Measurements from ENCODE around the gene TNFAIP8. TPM values are rescaled to one million over a fixed set of nuclear protein-coding genes. Genes with fewer than 3 reads are reported as not detected.

The TNFAIP8 gene
- total RNA-seq, 5 donors from 2014 or later (not counting 1 experiment from before 2014, with no cell fraction given): 128 to 145 (median 135) TPM

- H3K27ac Mint-ChIP-seq: peak overlapping the region; percentile 85 to 91
- Histone ChIP-seq H3K27ac (ENCODE audit: low read length) (no peak overlapping the region), H3K4me3 (ENCODE audit: control insufficient read depth in 1 of 2, extremely low read depth in 1 of 2, low read length in 1 of 2) (no peak overlapping the region), H3K4me1 (ENCODE audit: control insufficient read depth in 1 of 2, extremely low read depth in 1 of 2, insufficient read depth in 2 of 2, low read length in 2 of 2) (peaks cover 32 to 41% of the 10 kb centered on the region in 2 experiments), H3K27me3 (replicated peaks in 1 of 2; ENCODE audit: control insufficient read depth in 2 of 2, extremely low read depth in 1 of 2, insufficient read depth in 2 of 2, low read length in 1 of 2) (no peaks in the 10 kb centered on the region), H3K9me3 (no peaks in the 10 kb centered on the region), H3K36me3 (ENCODE audit: control insufficient read depth in 2 of 2, extremely low read depth in 1 of 2, insufficient read depth in 1 of 2, low read length in 1 of 2) (peaks cover 5 to 12% of the 10 kb centered on the region in 2 donors)
- no peaks in the 10 kb centered on the region for H3K9me3 Mint-ChIP-seq
- ChIA-PET POLR2A (interaction anchor here (0.6 to 1.6 kb wide), 4 partner anchors 9 to 32 kb away, joined by 3 to 7 read pairs (median 4); no protein-coding TSS in a partner anchor), CTCF (interaction anchor here (0.5 to 1.8 kb wide), 4 partner anchors 20 to 55 kb away, joined by 3 to 5 read pairs (median 4); no protein-coding TSS in a partner anchor)
- ATAC-seq (replicated peaks in 1 of 4) (no peak), DNase-seq (no peak)
- no peak overlapping the region for H3K4me3 Mint-ChIP-seq
- no peaks in the 10 kb centered on the region for H3K27me3 Mint-ChIP-seq
- H3K36me3 Mint-ChIP-seq: peaks cover 36% of the 10 kb centered on the region
- no CpG with 5 or more reads among the region's 1 CpG for WGBS (ENCODE audit: insufficient coverage)
- peaks cover 71 to 84% (median 78%) of the 10 kb centered on the region in 3 donors for H3K4me1 Mint-ChIP-seq
These were observed 14.7 kb downstream of the TNFAIP8 start for GRCh38 chr5:119370486-119370885.

GRCh38 chr5:119371146-119371545 lies 15.3 kb downstream of the TNFAIP8 start:
- ChIA-PET POLR2A (interaction anchor here (0.6 to 1.6 kb wide), 3 partner anchors 12 to 49 kb away, joined by 3 to 8 read pairs (median 7); no protein-coding TSS in a partner anchor), CTCF (interaction anchor here (0.5 to 1.8 kb wide), 3 partner anchors 21 to 56 kb away, joined by 3 to 5 read pairs (median 4); no protein-coding TSS in a partner anchor)
- Mint-ChIP-seq H3K4me1 (peaks cover 64 to 79% (median 73%) of the 10 kb centered on the region in 3 donors), H3K27me3 (no peaks in the 10 kb centered on the region), H3K36me3 (peaks cover 33% of the 10 kb centered on the region), H3K27ac (peak overlapping the region; percentile 69 to 74), H3K4me3 (no peak overlapping the region), H3K9me3 (no peaks in the 10 kb centered on the region)
- Histone ChIP-seq H3K9me3 (no peaks in the 10 kb centered on the region), H3K36me3 (ENCODE audit: control insufficient read depth in 2 of 2, extremely low read depth in 1 of 2, insufficient read depth in 1 of 2, low read length in 1 of 2) (peaks cover 3 to 12% of the 10 kb centered on the region in 2 donors), H3K27me3 (replicated peaks in 1 of 2; ENCODE audit: control insufficient read depth in 2 of 2, extremely low read depth in 1 of 2, insufficient read depth in 2 of 2, low read length in 1 of 2) (no peaks in the 10 kb centered on the region), H3K27ac (ENCODE audit: low read length) (no peak overlapping the region), H3K4me1 (ENCODE audit: control insufficient read depth in 1 of 2, extremely low read depth in 1 of 2, insufficient read depth in 2 of 2, low read length in 2 of 2) (peaks cover 30 to 34% of the 10 kb centered on the region in 2 experiments), H3K4me3 (ENCODE audit: control insufficient read depth in 1 of 2, extremely low read depth in 1 of 2, low read length in 1 of 2) (no peak overlapping the region)
- WGBS (ENCODE audit: insufficient coverage): no CpG with 5 or more reads among the region's 4 CpGs
- no peak for ATAC-seq (replicated peaks in 1 of 4)
- no peak for DNase-seq

GRCh38 chr5:119373449-119373858 lies 17.6 kb downstream of the TNFAIP8 start:
- Histone ChIP-seq H3K27ac (ENCODE audit: low read length) (no peak overlapping the region), H3K9me3 (no peaks in the 10 kb centered on the region), H3K4me1 (ENCODE audit: control insufficient read depth in 1 of 2, extremely low read depth in 1 of 2, insufficient read depth in 2 of 2, low read length in 2 of 2) (peaks cover 25 to 29% of the 10 kb centered on the region in 2 experiments), H3K4me3 (ENCODE audit: control insufficient read depth in 1 of 2, extremely low read depth in 1 of 2, low read length in 1 of 2) (no peak overlapping the region), H3K27me3 (replicated peaks in 1 of 2; ENCODE audit: control insufficient read depth in 2 of 2, extremely low read depth in 1 of 2, insufficient read depth in 2 of 2, low read length in 1 of 2) (no peaks in the 10 kb centered on the region), H3K36me3 (ENCODE audit: control insufficient read depth in 2 of 2, extremely low read depth in 1 of 2, insufficient read depth in 1 of 2, low read length in 1 of 2) (peaks cover 0 to 12% of the 10 kb centered on the region in 2 donors)
- Mint-ChIP-seq H3K27ac (peak overlapping the region; percentile 3 to 12), H3K4me3 (no peak overlapping the region), H3K36me3 (peaks cover 36% of the 10 kb centered on the region), H3K9me3 (no peaks in the 10 kb centered on the region), H3K27me3 (no peaks in the 10 kb centered on the region), H3K4me1 (peaks cover 62 to 77% (median 70%) of the 10 kb centered on the region in 3 donors)
- POLR2A ChIA-PET: interaction anchor here (0.6 to 1.2 kb wide), 2 partner anchors 16 to 74 kb away, joined by 3 to 7 read pairs; no protein-coding TSS in a partner anchor
- DNase-seq (no peak), ATAC-seq (replicated peaks in 1 of 4) (no peak)
- CTCF ChIA-PET: interaction anchor here (0.8 to 1.2 kb wide), 3 partner anchors 10 to 20 kb away, joined by 3 to 5 read pairs (median 3); no protein-coding TSS in a partner anchor
- WGBS (ENCODE audit: insufficient coverage): no CpG with 5 or more reads among the region's 4 CpGs

- peaks cover 32% of the 10 kb centered on the region for H3K36me3 Mint-ChIP-seq
- H3K4me1 Mint-ChIP-seq: peaks cover 65 to 77% (median 71%) of the 10 kb centered on the region in 3 donors
- peak overlapping the region in 1 of 2 donors; percentile 44 for H3K27ac Mint-ChIP-seq
- H3K9me3 Mint-ChIP-seq: no peaks in the 10 kb centered on the region
- no peaks in the 10 kb centered on the region for H3K27me3 ChIP-seq (replicated peaks in 1 of 2; ENCODE audit: control insufficient read depth in 2 of 2, extremely low read depth in 1 of 2, insufficient read depth in 2 of 2, low read length in 1 of 2)
- H3K27ac ChIP-seq (ENCODE audit: low read length): no peak overlapping the region
- DNase-seq (no peak), ATAC-seq (replicated peaks in 1 of 4) (no peak)
- no CpG with 5 or more reads among the region's 2 CpGs for WGBS (ENCODE audit: insufficient coverage)
- H3K4me3 ChIP-seq (ENCODE audit: control insufficient read depth in 1 of 2, extremely low read depth in 1 of 2, low read length in 1 of 2): no peak overlapping the region
- no peak overlapping the region for H3K4me3 Mint-ChIP-seq
- POLR2A ChIA-PET: no interaction called here
- no peaks in the 10 kb centered on the region for H3K9me3 ChIP-seq
- H3K36me3 ChIP-seq (ENCODE audit: control insufficient read depth in 2 of 2, extremely low read depth in 1 of 2, insufficient read depth in 1 of 2, low read length in 1 of 2): peaks cover 0 to 12% of the 10 kb centered on the region in 2 donors
- no peaks in the 10 kb centered on the region for H3K27me3 Mint-ChIP-seq
- CTCF ChIA-PET: no interaction called here
- peaks cover 14 to 26% of the 10 kb centered on the region in 2 experiments for H3K4me1 ChIP-seq (ENCODE audit: control insufficient read depth in 1 of 2, extremely low read depth in 1 of 2, insufficient read depth in 2 of 2, low read length in 2 of 2)
These were observed 19.1 kb downstream of the TNFAIP8 start for GRCh38 chr5:119374901-119375300.

GRCh38 chr5:119377066-119377465 lies 21.2 kb downstream of the TNFAIP8 start:
- H3K9me3 Mint-ChIP-seq: no peaks in the 10 kb centered on the region
- WGBS (ENCODE audit: insufficient coverage): no CpG with 5 or more reads among the region's 1 CpG
- ATAC-seq (replicated peaks in 1 of 4) (no peak), DNase-seq (no peak)
- peaks cover 13 to 33% of the 10 kb centered on the region in 2 experiments for H3K4me1 ChIP-seq (ENCODE audit: control insufficient read depth in 1 of 2, extremely low read depth in 1 of 2, insufficient read depth in 2 of 2, low read length in 2 of 2)
- no peaks in the 10 kb centered on the region for H3K9me3 ChIP-seq
- H3K27ac ChIP-seq (ENCODE audit: low read length): no peak overlapping the region
- no peak overlapping the region for H3K4me3 ChIP-seq (ENCODE audit: control insufficient read depth in 1 of 2, extremely low read depth in 1 of 2, low read length in 1 of 2)
- peaks cover 67 to 75% (median 71%) of the 10 kb centered on the region in 3 donors for H3K4me1 Mint-ChIP-seq
- peaks cover 31% of the 10 kb centered on the region for H3K36me3 Mint-ChIP-seq
- H3K36me3 ChIP-seq (ENCODE audit: control insufficient read depth in 2 of 2, extremely low read depth in 1 of 2, insufficient read depth in 1 of 2, low read length in 1 of 2): peaks cover 0 to 12% of the 10 kb centered on the region in 2 donors
- ChIA-PET POLR2A (no interaction called here), CTCF (interaction anchor here in 1 of 2 donors (1.1 kb wide), 1 partner anchor 41 kb away, joined by 3 read pairs; no protein-coding TSS in a partner anchor)
- no peaks in the 10 kb centered on the region for H3K27me3 Mint-ChIP-seq
- H3K27ac Mint-ChIP-seq: peak overlapping the region in 1 of 2 donors; percentile 27
- H3K27me3 ChIP-seq (replicated peaks in 1 of 2; ENCODE audit: control insufficient read depth in 2 of 2, extremely low read depth in 1 of 2, insufficient read depth in 2 of 2, low read length in 1 of 2): no peaks in the 10 kb centered on the region
- no peak overlapping the region for H3K4me3 Mint-ChIP-seq

GRCh38 chr5:119378075-119378700 lies 22.4 kb downstream of the TNFAIP8 start:
- WGBS (ENCODE audit: insufficient coverage): no CpG with 5 or more reads among the region's 3 CpGs
- H3K4me1 ChIP-seq (ENCODE audit: control insufficient read depth in 1 of 2, extremely low read depth in 1 of 2, insufficient read depth in 2 of 2, low read length in 2 of 2): peaks cover 21 to 35% of the 10 kb centered on the region in 2 experiments
- no peak overlapping the region for H3K4me3 Mint-ChIP-seq
- no peak overlapping the region for H3K27ac ChIP-seq (ENCODE audit: low read length)
- POLR2A ChIA-PET: interaction anchor here in 1 of 2 donors (0.6 kb wide), 1 partner anchor 76 kb away, joined by 3 read pairs; no protein-coding TSS in a partner anchor
- peak in 2 of 4 experiments; percentile 15 to 48 for ATAC-seq (replicated peaks in 1 of 4)
- H3K4me1 Mint-ChIP-seq: peaks cover 71 to 81% (median 77%) of the 10 kb centered on the region in 3 donors
- no peaks in the 10 kb centered on the region for H3K9me3 Mint-ChIP-seq
- peaks cover 0 to 7% of the 10 kb centered on the region in 2 donors for H3K36me3 ChIP-seq (ENCODE audit: control insufficient read depth in 2 of 2, extremely low read depth in 1 of 2, insufficient read depth in 1 of 2, low read length in 1 of 2)
- no peak overlapping the region for H3K4me3 ChIP-seq (ENCODE audit: control insufficient read depth in 1 of 2, extremely low read depth in 1 of 2, low read length in 1 of 2)
- H3K36me3 Mint-ChIP-seq: peaks cover 29% of the 10 kb centered on the region
- H3K27me3 Mint-ChIP-seq: no peaks in the 10 kb centered on the region
- CTCF ChIA-PET: interaction anchor here (0.8 to 2.1 kb wide), 6 partner anchors 11 to 62 kb away, joined by 3 to 9 read pairs (median 3); no protein-coding TSS in a partner anchor
- no peaks in the 10 kb centered on the region for H3K27me3 ChIP-seq (replicated peaks in 1 of 2; ENCODE audit: control insufficient read depth in 2 of 2, extremely low read depth in 1 of 2, insufficient read depth in 2 of 2, low read length in 1 of 2)
- no peak for DNase-seq
- peak overlapping the region; percentile 20 to 79 for H3K27ac Mint-ChIP-seq
- no peaks in the 10 kb centered on the region for H3K9me3 ChIP-seq
